ENCODE results near the gene TNFAIP3. TPM values are rescaled to one million over a fixed set of nuclear protein-coding genes. Genes with fewer than 3 reads are reported as not detected.

The TNFAIP3 gene
- total RNA-seq, 3 donors from 2014 or later = 49.3 to 65.2 (median 55.8) TPM

- ATAC-seq (no peak), DNase-seq (no peak)
- intact Hi-C loops (cut with DNase I, micrococcal nuclease) = no loop called here
- Histone ChIP-seq H3K4me1 (ENCODE audit: low read depth) (no peaks in the 10 kb centered on the region), H3K9me3 (no peaks in the 10 kb centered on the region), H3K4me3 (no peak overlapping the region), H3K36me3 (ENCODE audit: low read depth) (no peaks in the 10 kb centered on the region)
- TF ChIP-seq CTCF (IDR thresholded peaks at IDR 0.05) = no peak
These were observed 38.9 kb upstream of the TNFAIP3 start for GRCh38 chr6:137827977-137828810.

GRCh38 chr6:137829641-137830083 lies 37.4 kb upstream of the TNFAIP3 start:
- no peak for TF ChIP-seq CTCF (IDR thresholded peaks at IDR 0.05)
- intact Hi-C loops (cut with DNase I, micrococcal nuclease) = no loop called here
- ATAC-seq (peak; percentile 58), DNase-seq (no peak)
- Histone ChIP-seq H3K9me3 (no peaks in the 10 kb centered on the region), H3K36me3 (ENCODE audit: low read depth) (no peaks in the 10 kb centered on the region), H3K4me3 (no peak overlapping the region), H3K4me1 (ENCODE audit: low read depth) (no peaks in the 10 kb centered on the region)

GRCh38 chr6:137830511-137830911 lies 36.5 kb upstream of the TNFAIP3 start:
- no peak for ATAC-seq
- intact Hi-C loops (cut with DNase I, micrococcal nuclease) = no loop called here
- H3K4me3 ChIP-seq = no peak overlapping the region
- no peaks in the 10 kb centered on the region for H3K36me3 ChIP-seq (ENCODE audit: low read depth)
- TF ChIP-seq CTCF (IDR thresholded peaks at IDR 0.05) = no peak
- no peaks in the 10 kb centered on the region for H3K4me1 ChIP-seq (ENCODE audit: low read depth)
- no peaks in the 10 kb centered on the region for H3K9me3 ChIP-seq
- DNase-seq = no peak

- intact Hi-C loops (cut with DNase I, micrococcal nuclease) = no loop called here
- no peak for TF ChIP-seq CTCF (IDR thresholded peaks at IDR 0.05)
- Histone ChIP-seq H3K9me3 (no peaks in the 10 kb centered on the region), H3K4me3 (no peak overlapping the region), H3K4me1 (ENCODE audit: low read depth) (no peaks in the 10 kb centered on the region), H3K36me3 (ENCODE audit: low read depth) (no peaks in the 10 kb centered on the region)
- ATAC-seq (no peak), DNase-seq (no peak)
These were observed 34.9 kb upstream of the TNFAIP3 start for GRCh38 chr6:137832110-137832509.

GRCh38 chr6:137834508-137834907 lies 32.6 kb upstream of the TNFAIP3 start:
- ATAC-seq (no peak), DNase-seq (no peak)
- TF ChIP-seq CTCF (IDR thresholded peaks at IDR 0.05) = no peak
- intact Hi-C loops (cut with DNase I, micrococcal nuclease) = no loop called here
- Histone ChIP-seq H3K4me1 (ENCODE audit: low read depth) (no peaks in the 10 kb centered on the region), H3K4me3 (no peak overlapping the region), H3K9me3 (no peaks in the 10 kb centered on the region), H3K36me3 (ENCODE audit: low read depth) (no peaks in the 10 kb centered on the region)

All from mucosa of descending colon (tissue), 3 donors.